Activated CD8-positive, alpha-beta T cell treated with anti-CD3 and anti-CD28 coated beads for 36 hours (primary cell): ENCODE measurements around the gene GYG1. TPM values are rescaled to one million over a fixed set of nuclear protein-coding genes. Genes with fewer than 3 reads are reported as not detected.

Source experiments
- ATAC-seq: fragments of 200-7000 bp; cut with Tn5 transposase; one replicate; pipeline ENCODE4 v1.10.0; 2021; ENCODE audit warnings: mild to moderate bottlenecking, moderate library complexity
- CTCF ChIA-PET: fragments of 350-600 bp; sonication (Branson Sonifier 250); formaldehyde crosslinking; loops from one replicate; lab custom pipeline; 2021; ENCODE audit warnings: antibody characterized with exemption; lab: Charles Lee
- POLR2A ChIA-PET: fragments of 350-600 bp; sonication (Branson Sonifier 250); formaldehyde crosslinking; loops from one replicate; lab custom pipeline; 2021; ENCODE audit warnings: antibody characterized with exemption; lab: Charles Lee
- DNase-seq: peaks from one replicate; pipeline ENCODE4 v3.0.0-alpha.2; 2020
- H3K27ac Mint-ChIP-seq: one replicate; pipeline ENCODE4 v1.8.0; 2021; ENCODE audit warnings: mild to moderate bottlenecking, mixed read lengths
- H3K27me3 Mint-ChIP-seq: one replicate; pipeline ENCODE4 v1.8.0; 2021; ENCODE audit warnings: mixed read lengths
- H3K36me3 Mint-ChIP-seq: one replicate; pipeline ENCODE4 v1.8.0; 2021; ENCODE audit warnings: low read depth, mixed read lengths
- H3K4me1 Mint-ChIP-seq: one replicate; pipeline ENCODE4 v1.8.0; 2021; ENCODE audit warnings: low read depth, mixed read lengths
- H3K4me3 Mint-ChIP-seq: one replicate; pipeline ENCODE4 v1.8.0; 2021; ENCODE audit warnings: mild to moderate bottlenecking, moderate library complexity, mixed read lengths
- H3K9me3 Mint-ChIP-seq: one replicate; pipeline ENCODE4 v1.8.0; 2021; ENCODE audit warnings: mixed read lengths
- CTCF ChIP-seq: fragments of 200-600 bp; IDR thresholded peaks from one replicate; pipeline ENCODE4 v1.8.0; 2022; ENCODE audit warnings: antibody characterized with exemption, mild to moderate bottlenecking
- intact Hi-C: fragments of 100-400 bp; cut with micrococcal nuclease; formaldehyde crosslinking; loops from one replicate; pipeline ENCODE4 v1.10.0; 2022
- total RNA-seq, 2 experiments: library from RNA; stranded (reverse); gene quantifications; one replicate each; pipeline ENCODE4 v1.2.3, GENCODE V29; 2021

Gene GYG1
- total RNA-seq, 2 experiments from 2014 or later = 16.0 to 18.3 TPM

GRCh38 chr3:149021830-149022229, 30.5 kb downstream of the GYG1 start:
- no peak for TF ChIP-seq CTCF
- H3K4me1 Mint-ChIP-seq = peaks cover 21% of the 10 kb centered on the region
- H3K4me3 Mint-ChIP-seq = no peak overlapping the region

GRCh38 chr3:149023951-149024350, 32.6 kb downstream of the GYG1 start:
- no peak overlapping the region for H3K27ac Mint-ChIP-seq
- ChIA-PET CTCF (no interaction called here), POLR2A (no interaction called here)
- peaks cover 19% of the 10 kb centered on the region for H3K4me1 Mint-ChIP-seq
- no peaks in the 10 kb centered on the region for H3K27me3 Mint-ChIP-seq
- H3K9me3 Mint-ChIP-seq = peaks cover 4% of the 10 kb centered on the region
- TF ChIP-seq CTCF = no peak
- intact Hi-C loops = no loop called here
- H3K36me3 Mint-ChIP-seq = peaks cover 36% of the 10 kb centered on the region
- no peak for DNase-seq
- no peak overlapping the region for H3K4me3 Mint-ChIP-seq
- ATAC-seq = no peak

More at GRCh38 chr3:149021830-149022229, 30.5 kb downstream of the GYG1 start:
- POLR2A ChIA-PET = no interaction called here
- ATAC-seq = no peak
- Mint-ChIP-seq H3K9me3 (peaks cover 4% of the 10 kb centered on the region), H3K27me3 (no peaks in the 10 kb centered on the region), H3K36me3 (peaks cover 43% of the 10 kb centered on the region), H3K27ac (no peak overlapping the region)
- intact Hi-C loops = no loop called here
- CTCF ChIA-PET = interaction anchor here (1.1 kb wide), 1 partner anchor 9 kb away, joined by 4 read pairs; no protein-coding TSS in a partner anchor
- DNase-seq = no peak

- POLR2A ChIA-PET = no interaction called here
- Mint-ChIP-seq H3K27me3 (no peaks in the 10 kb centered on the region), H3K36me3 (peaks cover 34% of the 10 kb centered on the region), H3K27ac (peak overlapping the region; percentile 68), H3K4me1 (peaks cover 7% of the 10 kb centered on the region), H3K4me3 (no peak overlapping the region), H3K9me3 (peaks cover 4% of the 10 kb centered on the region)
- DNase-seq (no peak), ATAC-seq (no peak)
- no peak for TF ChIP-seq CTCF
- CTCF ChIA-PET = no interaction called here
- intact Hi-C loops = no loop called here
Observed at GRCh38 chr3:149026718-149027117, 35.4 kb downstream of the GYG1 start.

- H3K27me3 Mint-ChIP-seq = no peaks in the 10 kb centered on the region
- DNase-seq (no peak), ATAC-seq (no peak)
- intact Hi-C loops = no loop called here
- no peaks in the 10 kb centered on the region for H3K9me3 Mint-ChIP-seq
- peaks cover 3% of the 10 kb centered on the region for H3K4me1 Mint-ChIP-seq
- POLR2A ChIA-PET = no interaction called here
- H3K36me3 Mint-ChIP-seq = peaks cover 6% of the 10 kb centered on the region
- H3K4me3 Mint-ChIP-seq = no peak overlapping the region
- H3K27ac Mint-ChIP-seq = no peak overlapping the region
- TF ChIP-seq CTCF = no peak
- CTCF ChIA-PET = interaction anchor here (1.3 kb wide), 1 partner anchor 10 kb away, joined by 4 read pairs; no protein-coding TSS in a partner anchor
Observed at GRCh38 chr3:149031096-149031495, 39.8 kb downstream of the GYG1 start.

- ChIA-PET POLR2A (no interaction called here), CTCF (no interaction called here)
- Mint-ChIP-seq H3K27me3 (no peaks in the 10 kb centered on the region), H3K4me3 (no peak overlapping the region), H3K36me3 (peaks cover 18% of the 10 kb centered on the region), H3K4me1 (peaks cover 5% of the 10 kb centered on the region), H3K27ac (no peak overlapping the region), H3K9me3 (no peaks in the 10 kb centered on the region)
- no peak for TF ChIP-seq CTCF
- ATAC-seq = no peak
- intact Hi-C loops = no loop called here
- no peak for DNase-seq
Observed at GRCh38 chr3:149037684-149038083, 46.3 kb downstream of the GYG1 start.
